Neuronal stem cell (in vitro differentiated cells): ENCODE measurements around the gene STAB1.

ENCODE experiments used
- DNase-seq: peaks from one replicate; pipeline ENCODE4 v3.0.0-alpha.2; 2013; ENCODE audit warnings: low spot score
- H2AFZ ChIP-seq: one replicate; pipeline ENCODE4 v1.6.1; 2013; ENCODE audit warnings: mild to moderate bottlenecking, low read length, inconsistent platforms
- H2AK5ac ChIP-seq: 2 replicates; pipeline ENCODE4 v1.6.1; 2013; ENCODE audit warnings: low read depth, mild to moderate bottlenecking, inconsistent platforms, low read length, moderate library complexity, mixed read lengths
- H2BK120ac ChIP-seq: 2 replicates; pipeline ENCODE4 v1.6.1; 2013; ENCODE audit warnings: low read depth, mild to moderate bottlenecking, inconsistent platforms, low read length, moderate library complexity, mixed read lengths
- H2BK12ac ChIP-seq: one replicate; pipeline ENCODE4 v1.6.1; 2013; ENCODE audit warnings: low read length, inconsistent platforms
- H2BK15ac ChIP-seq: 2 replicates; pipeline ENCODE4 v1.6.1; 2013; ENCODE audit warnings: mild to moderate bottlenecking, low read length, inconsistent platforms, mixed read lengths
- H2BK5ac ChIP-seq: one replicate; pipeline ENCODE4 v1.6.1; 2013; ENCODE audit warnings: inconsistent platforms, mild to moderate bottlenecking, low read length, moderate library complexity
- H3K14ac ChIP-seq: one replicate; pipeline ENCODE4 v1.6.1; 2013; ENCODE audit warnings: low read length, inconsistent platforms
- H3K18ac ChIP-seq: 2 replicates; pipeline ENCODE4 v1.6.1; 2013; ENCODE audit warnings: low read length, inconsistent platforms
- H3K23ac ChIP-seq: 2 replicates; pipeline ENCODE4 v1.6.1; 2013; ENCODE audit warnings: low read depth, mild to moderate bottlenecking, mixed read lengths, low read length, inconsistent platforms; ENCODE audit not compliant: poor library complexity
- H3K27ac ChIP-seq: replicated peaks from 3 replicates; pipeline ENCODE4 v1.5.1; 2013; ENCODE audit warnings: low read length, inconsistent platforms
- H3K27me3 ChIP-seq, 3 experiments: 2 replicates each; pipeline ENCODE4 v1.6.1; 2013; ENCODE audit warnings: low read length in 3 of 3, mild to moderate bottlenecking in 2 of 3, inconsistent platforms in 1 of 3, low read depth in 1 of 3, mixed read lengths in 1 of 3, moderate library complexity in 1 of 3; ENCODE audit not compliant: control insufficient read depth in 3 of 3, insufficient read depth in 3 of 3
- H3K36me3 ChIP-seq, 2 donors: replicated peaks in 1 of 2; 2 replicates each; pipeline ENCODE4 v1.6.1; 2013; ENCODE audit warnings: low read length in 2 of 2; ENCODE audit not compliant: control insufficient read depth in 2 of 2, insufficient read depth in 2 of 2
- H3K4ac ChIP-seq: 2 replicates; pipeline ENCODE4 v1.6.1; 2013; ENCODE audit warnings: inconsistent platforms, mild to moderate bottlenecking, low read length, moderate library complexity
- H3K4me1 ChIP-seq, 2 donors: 1 replicate in 1 of 2; 2 replicates in 1 of 2; pipeline ENCODE4 v1.6.1; 2013; ENCODE audit warnings: low read length in 2 of 2, low read depth in 1 of 2; ENCODE audit not compliant: control insufficient read depth in 2 of 2, insufficient read depth in 1 of 2
- H3K4me2 ChIP-seq: one replicate; pipeline ENCODE4 v1.6.1; 2013; ENCODE audit warnings: mild to moderate bottlenecking, low read length, inconsistent platforms; ENCODE audit not compliant: insufficient read depth, poor library complexity, severe bottlenecking
- H3K4me3 ChIP-seq, 2 donors: 2 replicates each; pipeline ENCODE4 v1.5.1; 2013; ENCODE audit warnings: low read length in 2 of 2, mild to moderate bottlenecking in 2 of 2, inconsistent platforms in 1 of 2, moderate library complexity in 1 of 2
- H3K79me1 ChIP-seq: one replicate; pipeline ENCODE4 v1.6.1; 2013; ENCODE audit warnings: low read depth, mild to moderate bottlenecking, inconsistent platforms, low read length, moderate library complexity
- H3K9ac ChIP-seq: one replicate; pipeline ENCODE4 v1.6.1; 2013; ENCODE audit warnings: mild to moderate bottlenecking, low read depth, low read length, inconsistent platforms; ENCODE audit not compliant: poor library complexity
- H3K9me3 ChIP-seq, 2 donors: replicated peaks in 1 of 2; 2 replicates each; pipeline versions ENCODE3 to v1.6.1; 2013; ENCODE audit warnings: low read length in 2 of 2, mild to moderate bottlenecking in 2 of 2, inconsistent platforms in 1 of 2, low read depth in 1 of 2, mixed read lengths in 1 of 2, moderate library complexity in 1 of 2; ENCODE audit not compliant: control insufficient read depth in 2 of 2, insufficient read depth in 1 of 2
- H4K8ac ChIP-seq: one replicate; pipeline ENCODE4 v1.6.1; 2013; ENCODE audit warnings: low read depth, mild to moderate bottlenecking, inconsistent platforms, low read length, moderate library complexity
- H4K91ac ChIP-seq: one replicate; pipeline ENCODE4 v1.6.1; 2013; ENCODE audit warnings: low read length, low read depth, mild to moderate bottlenecking, inconsistent platforms; ENCODE audit not compliant: poor library complexity
- WGBS, 2 donors: extraction: QIAGEN DNeasy Blood & Tissue Kit; methylation state at CpG; one replicate each; pipeline ENCODE4 v1.1.7; 2013; ENCODE audit warnings: missing lambda C conversion rate in 2 of 2, mixed read lengths in 1 of 2; ENCODE audit not compliant: insufficient read length in 2 of 2, insufficient replicate concordance in 1 of 2; ENCODE audit errors: extremely low coverage in 2 of 2; 5-methylcytosine and 5-hydroxymethylcytosine counted together

STAB1 gene

DNA sequence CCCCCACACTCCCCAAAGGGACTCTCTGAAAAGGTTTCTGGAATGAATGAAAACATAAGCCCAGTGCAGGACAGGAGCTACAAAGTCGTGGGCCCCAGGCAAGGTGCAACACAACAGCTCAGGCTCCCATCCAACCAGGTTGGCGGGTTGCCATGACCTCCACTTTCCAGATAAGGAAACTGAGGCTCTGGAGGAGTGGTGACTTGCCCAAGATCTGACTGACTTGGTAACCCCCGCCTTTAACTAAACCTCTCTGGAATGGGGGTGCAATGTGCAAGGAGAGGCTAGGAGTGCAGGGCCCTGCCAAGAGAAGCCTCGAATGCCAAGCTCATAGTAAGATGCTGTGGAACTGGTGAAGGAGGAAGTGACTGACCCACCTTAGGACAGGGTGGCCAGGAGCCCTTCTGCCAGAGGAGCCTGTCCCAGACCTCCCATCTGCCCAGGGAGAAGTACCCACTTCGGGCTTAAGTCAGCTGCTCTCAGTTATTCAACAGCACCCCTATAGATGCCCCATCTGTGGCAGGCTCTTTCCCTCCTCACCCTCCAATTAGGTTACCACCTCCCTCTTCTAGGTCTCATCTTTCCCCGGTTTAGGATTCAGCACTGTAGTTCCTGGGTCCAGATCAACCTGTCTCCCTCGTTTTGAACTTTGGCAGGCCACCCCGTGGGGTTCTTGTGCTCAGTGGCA is 40.7 kb upstream of the STAB1 start:
- H4K91ac ChIP-seq: no peak overlapping the region
- no peak for DNase-seq
- H2BK120ac ChIP-seq: no peak overlapping the region
- no peak overlapping the region for H3K23ac ChIP-seq
- no peak overlapping the region for H3K4ac ChIP-seq
- H3K14ac ChIP-seq: no peak overlapping the region
- H3K4me3 ChIP-seq: no peak overlapping the region
- H3K4me2 ChIP-seq: no peak overlapping the region
- H3K18ac ChIP-seq: peak overlapping the region; percentile 2
- peak overlapping the region; percentile 79 for H2AK5ac ChIP-seq
- no peaks in the 10 kb centered on the region for H3K27me3 ChIP-seq
- peaks cover 39 to 41% of the 10 kb centered on the region in 2 donors for H3K4me1 ChIP-seq
- H3K27ac ChIP-seq: peak overlapping the region; percentile 1
- H2BK12ac ChIP-seq: peak overlapping the region; percentile 18
- no peak overlapping the region for H2BK5ac ChIP-seq
- H2AFZ ChIP-seq: peak overlapping the region; percentile 98
- H4K8ac ChIP-seq: no peak overlapping the region
- WGBS, 2 donors: no CpG with 5 or more reads among the region's 8 CpGs
- H3K9ac ChIP-seq: no peak overlapping the region
- H3K9me3 ChIP-seq: no peaks in the 10 kb centered on the region
- peaks cover 15 to 26% of the 10 kb centered on the region in 2 donors for H3K36me3 ChIP-seq
- H3K79me1 ChIP-seq: peaks cover 12% of the 10 kb centered on the region
- H2BK15ac ChIP-seq: peak overlapping the region; percentile 84

DNA sequence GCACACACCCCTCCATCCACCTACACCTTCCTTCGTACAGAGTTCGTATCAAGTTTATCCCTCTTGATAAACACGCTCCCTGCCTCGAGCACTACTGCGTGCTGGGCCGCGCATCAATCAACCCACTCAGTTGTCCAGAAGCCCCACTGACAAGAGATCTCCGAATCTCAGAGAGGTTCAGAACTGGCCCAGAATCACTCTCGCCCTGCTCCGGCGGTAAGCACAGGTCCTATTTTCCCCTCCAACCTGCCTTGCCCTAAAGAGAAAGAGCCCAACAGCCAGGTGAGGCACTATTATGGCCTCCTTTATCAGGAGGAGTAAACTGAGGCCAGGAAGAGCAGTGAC is 40.2 kb upstream of the STAB1 start:
- DNase-seq: no peak
- H3K4me1 ChIP-seq: peaks cover 39 to 41% of the 10 kb centered on the region in 2 donors
- H3K27ac ChIP-seq: no peak overlapping the region
- no peaks in the 10 kb centered on the region for H3K9me3 ChIP-seq
- no peak overlapping the region for H3K14ac ChIP-seq
- peak overlapping the region; percentile 78 for H3K18ac ChIP-seq
- H3K4me3 ChIP-seq: peak overlapping the region; percentile 27 to 82
- H3K23ac ChIP-seq: peak overlapping the region; percentile 80
- peaks cover 12% of the 10 kb centered on the region for H3K79me1 ChIP-seq
- H4K8ac ChIP-seq: peak overlapping the region; percentile 33
- peaks cover 15 to 31% of the 10 kb centered on the region in 2 donors for H3K36me3 ChIP-seq
- H2AK5ac ChIP-seq: peak overlapping the region; percentile 79
- H4K91ac ChIP-seq: no peak overlapping the region
- H2BK5ac ChIP-seq: no peak overlapping the region
- H2BK15ac ChIP-seq: peak overlapping the region; percentile 84
- H3K9ac ChIP-seq: no peak overlapping the region
- no peaks in the 10 kb centered on the region for H3K27me3 ChIP-seq
- H2AFZ ChIP-seq: peak overlapping the region; percentile 98
- peak overlapping the region; percentile 65 for H3K4me2 ChIP-seq
- WGBS, 2 donors: no CpG with 5 or more reads among the region's 11 CpGs
- H3K4ac ChIP-seq: no peak overlapping the region
- H2BK120ac ChIP-seq: no peak overlapping the region
- peak overlapping the region; percentile 8 for H2BK12ac ChIP-seq

DNA sequence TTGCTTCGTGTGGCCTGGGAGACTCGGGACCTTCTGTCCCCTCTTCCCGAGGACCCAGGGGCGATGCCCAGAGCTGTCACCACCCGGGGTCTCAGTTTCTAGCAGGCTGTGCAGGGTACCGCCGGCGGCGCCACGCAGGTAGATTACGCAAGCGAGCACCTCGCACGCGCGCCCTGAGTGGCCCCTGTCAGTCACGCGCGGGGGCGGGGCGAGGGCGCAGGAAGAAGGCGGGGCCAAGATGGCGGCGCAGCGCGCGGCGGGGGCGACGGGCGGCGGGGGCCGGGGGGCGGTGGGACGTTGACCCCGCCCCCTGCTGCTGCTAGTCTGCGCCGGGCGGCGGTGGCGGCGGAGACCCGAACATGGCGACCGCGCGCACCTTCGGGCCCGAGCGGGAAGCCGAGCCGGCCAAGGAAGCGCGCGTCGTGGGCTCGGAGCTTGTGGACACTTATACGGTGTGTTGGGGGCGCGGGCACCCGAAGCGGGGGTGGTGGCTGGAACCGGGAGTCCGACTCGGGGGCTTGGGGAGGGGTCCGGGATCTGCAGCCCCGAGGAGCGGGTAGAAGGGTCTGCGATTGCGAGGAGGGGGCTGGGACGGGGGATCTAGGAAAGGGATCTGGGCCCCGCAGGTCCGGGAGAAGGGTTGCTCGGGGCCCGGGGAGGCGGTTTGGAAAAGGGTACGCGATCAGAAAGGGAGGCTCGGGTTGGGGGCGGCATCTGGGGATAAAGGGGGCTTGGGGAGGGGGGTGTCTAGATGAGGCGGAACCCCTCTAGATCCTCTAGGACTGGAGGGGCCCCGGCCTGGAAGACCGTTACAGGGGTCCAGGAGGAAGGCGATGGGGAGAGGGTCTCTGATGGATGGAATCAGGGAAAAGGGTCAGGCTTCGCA is 39.6 kb upstream of the STAB1 start, which contains the start of gene NISCH:
Gene NISCH (plus strand): TSS at position 322 of the 886 bp plus-strand sequence. CDS start 38 bp downstream, at position 360.
- Histone ChIP-seq H3K14ac (peak within 1 kb of the TSS; percentile 40), H3K23ac (peak within 1 kb of the TSS; percentile 80), H3K4ac (no peak within 1 kb of the TSS), H3K27ac (peak within 1 kb of the TSS; percentile 60), H3K27me3 (no peaks in the 10 kb centered on the region), H3K9ac (peak within 1 kb of the TSS; percentile 96), H3K9me3 (no peaks in the 10 kb centered on the region), H3K36me3 (peaks cover 17 to 37% of the 10 kb centered on the region in 2 donors), H4K91ac (no peak within 1 kb of the TSS), H3K79me1 (peaks cover 12% of the 10 kb centered on the region), H2AFZ (peak within 1 kb of the TSS; percentile 98), H2BK120ac (no peak within 1 kb of the TSS), H3K4me2 (peak within 1 kb of the TSS; percentile 72), H2BK5ac (peak within 1 kb of the TSS; percentile 14), H2AK5ac (peak within 1 kb of the TSS; percentile 79), H3K18ac (peak within 1 kb of the TSS; percentile 98), H2BK15ac (peak within 1 kb of the TSS; percentile 84), H3K4me1 (peaks cover 37 to 39% of the 10 kb centered on the region in 2 donors), H4K8ac (peak within 1 kb of the TSS; percentile 33), H3K4me3 (peak within 1 kb of the TSS; percentile 82 to 95), H2BK12ac (peak within 1 kb of the TSS; percentile 8)
- WGBS, 2 donors: no CpG with 5 or more reads among the region's 86 CpGs
- DNase-seq: peak; percentile 79
